HUES6 (cell line): ENCODE measurements around the gene DAD1.
"Not testable (repeated sequence)": the region's sequence is repeated elsewhere in the genome, so short reads cannot be mapped to it uniquely, and the experiment has no call there.

Experiments
- H3K27ac ChIP-seq: 2 replicates; pipeline ENCODE4 v1.7.0; 2013; ENCODE audit warnings: low read depth, mild to moderate bottlenecking, low read length, inconsistent platforms
- H3K27me3 ChIP-seq: 2 replicates; pipeline ENCODE4 v1.6.1; 2013; ENCODE audit warnings: low read length; ENCODE audit not compliant: control insufficient read depth, insufficient read depth
- H3K36me3 ChIP-seq: 2 replicates; pipeline ENCODE4 v1.6.1; 2013; ENCODE audit warnings: low read length; ENCODE audit not compliant: control insufficient read depth, insufficient read depth
- H3K4me1 ChIP-seq: 2 replicates; pipeline ENCODE4 v1.6.1; 2013; ENCODE audit warnings: low read length; ENCODE audit not compliant: control insufficient read depth, insufficient read depth
- H3K4me3 ChIP-seq: 2 replicates; pipeline ENCODE4 v1.5.1; 2013; ENCODE audit warnings: low read depth, low read length
- H3K9ac ChIP-seq: one replicate; pipeline ENCODE4 v1.6.1; 2013; ENCODE audit warnings: mild to moderate bottlenecking, low read length
- H3K9me3 ChIP-seq: 2 replicates; pipeline ENCODE4 v1.6.1; 2013; ENCODE audit warnings: low read depth, low read length; ENCODE audit not compliant: control insufficient read depth, insufficient read depth

Gene DAD1

DNA sequence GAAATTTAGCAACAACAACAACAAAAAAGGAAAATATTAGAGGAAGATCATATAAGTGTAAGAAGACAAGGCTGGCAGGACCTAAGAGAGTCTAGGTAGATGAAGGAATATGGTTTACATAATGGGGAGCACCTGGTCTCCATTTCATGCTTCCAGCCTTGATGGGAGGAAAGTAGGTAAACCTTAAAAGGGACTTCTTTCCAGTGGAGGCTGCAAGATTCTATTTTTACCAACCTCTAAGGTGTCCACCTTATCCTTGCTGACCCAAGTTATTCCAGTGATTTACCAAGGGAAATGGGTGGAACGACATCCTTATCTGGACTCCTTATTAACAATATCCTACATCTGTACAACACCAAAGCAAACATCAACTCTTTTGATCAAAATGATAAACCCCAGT, 30.0 kb downstream of the DAD1 start:
- Histone ChIP-seq H3K4me1 (peaks cover 41% of the 10 kb centered on the region), H3K9me3 (no peaks in the 10 kb centered on the region), H3K27ac (no peak overlapping the region), H3K9ac (no peak overlapping the region), H3K4me3 (no peak overlapping the region), H3K36me3 (peaks cover 5% of the 10 kb centered on the region), H3K27me3 (no peaks in the 10 kb centered on the region)

DNA sequence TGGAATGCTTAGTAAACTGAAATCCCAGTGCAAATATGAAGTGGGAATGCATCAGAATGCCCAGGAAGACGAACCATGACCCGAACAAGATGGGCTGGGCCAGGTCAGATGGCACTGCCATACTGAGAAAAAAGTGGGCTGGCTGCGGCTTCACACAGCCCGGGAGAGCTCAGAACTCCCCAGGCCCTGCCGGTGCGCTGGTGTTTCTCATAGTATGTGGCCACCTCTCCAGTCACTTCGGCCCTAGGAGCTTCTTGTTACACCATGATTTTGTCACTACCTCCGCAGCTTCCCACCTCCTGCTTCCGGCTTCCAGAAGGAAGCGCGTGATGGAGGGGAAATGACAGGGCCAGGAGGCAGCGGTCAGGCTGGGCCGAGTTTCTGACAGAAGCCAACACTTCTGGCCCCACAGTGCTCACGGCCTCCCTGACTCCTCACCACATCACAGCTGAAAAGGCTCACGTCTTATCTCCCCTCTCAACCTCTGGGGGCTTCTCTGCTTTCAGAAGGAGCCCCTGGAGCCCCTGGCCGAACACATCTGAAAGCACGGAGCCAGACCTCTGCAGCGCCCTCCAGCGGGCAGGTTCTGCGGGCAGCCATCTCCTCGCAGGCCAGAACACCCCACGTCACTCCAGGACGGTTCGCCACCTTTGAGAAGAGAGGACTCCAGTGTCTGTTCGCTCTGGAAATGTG, 30.7 kb downstream of the DAD1 start:
- no peak overlapping the region for H3K4me3 ChIP-seq
- no peaks in the 10 kb centered on the region for H3K27me3 ChIP-seq
- no peaks in the 10 kb centered on the region for H3K9me3 ChIP-seq
- peaks cover 41% of the 10 kb centered on the region for H3K4me1 ChIP-seq
- no peaks in the 10 kb centered on the region for H3K36me3 ChIP-seq
- no peak overlapping the region for H3K27ac ChIP-seq
- no peak overlapping the region for H3K9ac ChIP-seq

DNA sequence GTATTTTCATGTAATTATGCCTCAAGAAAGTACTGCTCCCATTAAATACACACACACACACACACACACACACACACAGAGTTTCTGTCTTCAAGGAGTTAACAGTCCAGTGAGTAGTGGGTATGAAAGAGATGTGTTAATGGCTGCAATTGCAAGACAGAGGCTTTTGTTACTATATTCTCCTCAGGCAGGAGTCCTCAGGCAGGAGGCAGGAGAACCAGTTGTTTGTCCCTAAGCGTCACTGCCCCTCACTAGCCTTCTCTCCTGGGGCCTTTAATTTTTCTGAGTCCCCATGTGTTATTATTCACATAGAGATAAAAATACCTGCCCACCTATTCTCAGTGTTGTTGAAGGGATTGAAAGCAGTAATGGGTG, 31.2 kb downstream of the DAD1 start:
- Histone ChIP-seq H3K27me3 (no peaks in the 10 kb centered on the region), H3K4me3 (no peak overlapping the region), H3K27ac (no peak overlapping the region), H3K9ac (no peak overlapping the region), H3K9me3 (no peaks in the 10 kb centered on the region), H3K4me1 (peaks cover 41% of the 10 kb centered on the region), H3K36me3 (no peaks in the 10 kb centered on the region)

DNA sequence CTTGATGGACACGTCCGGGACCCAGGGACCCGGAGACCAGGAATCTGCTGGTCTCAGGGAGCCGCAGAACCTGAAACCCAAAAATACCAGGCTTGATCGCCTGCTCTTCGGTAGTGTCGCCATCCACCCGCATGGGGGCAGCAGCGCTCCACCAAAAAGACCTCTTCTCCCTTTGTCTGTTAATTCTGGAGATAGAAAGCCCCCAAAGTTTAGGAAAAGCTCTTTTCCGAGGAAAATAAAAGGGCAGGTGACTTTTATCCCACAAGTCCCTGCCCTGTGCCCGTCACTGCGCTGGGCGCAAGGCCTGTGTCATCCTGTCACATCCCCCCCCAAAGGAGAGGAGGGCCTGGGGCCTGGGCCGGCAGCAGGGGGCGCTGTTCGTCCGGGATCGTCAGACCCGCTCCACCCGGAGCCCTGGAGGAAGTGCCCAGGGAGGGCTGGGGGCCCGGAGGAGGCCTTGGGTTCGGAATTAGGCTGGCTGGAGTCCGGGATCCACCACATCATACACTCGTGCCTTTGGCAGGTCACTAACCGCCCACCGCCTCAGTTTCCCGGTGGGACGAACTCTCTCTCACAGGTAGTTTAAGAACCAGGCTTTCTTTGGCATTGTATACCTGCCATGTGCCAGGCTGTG, 31.9 kb downstream of the DAD1 start:
- no peaks in the 10 kb centered on the region for H3K9me3 ChIP-seq
- H3K27me3 ChIP-seq, result no peaks in the 10 kb centered on the region
- peak overlapping the region; percentile 46 for H3K4me3 ChIP-seq
- H3K9ac ChIP-seq, result peak overlapping the region; percentile 12
- H3K36me3 ChIP-seq, result no peaks in the 10 kb centered on the region
- peaks cover 44% of the 10 kb centered on the region for H3K4me1 ChIP-seq
- peak overlapping the region; percentile 69 for H3K27ac ChIP-seq

DNA sequence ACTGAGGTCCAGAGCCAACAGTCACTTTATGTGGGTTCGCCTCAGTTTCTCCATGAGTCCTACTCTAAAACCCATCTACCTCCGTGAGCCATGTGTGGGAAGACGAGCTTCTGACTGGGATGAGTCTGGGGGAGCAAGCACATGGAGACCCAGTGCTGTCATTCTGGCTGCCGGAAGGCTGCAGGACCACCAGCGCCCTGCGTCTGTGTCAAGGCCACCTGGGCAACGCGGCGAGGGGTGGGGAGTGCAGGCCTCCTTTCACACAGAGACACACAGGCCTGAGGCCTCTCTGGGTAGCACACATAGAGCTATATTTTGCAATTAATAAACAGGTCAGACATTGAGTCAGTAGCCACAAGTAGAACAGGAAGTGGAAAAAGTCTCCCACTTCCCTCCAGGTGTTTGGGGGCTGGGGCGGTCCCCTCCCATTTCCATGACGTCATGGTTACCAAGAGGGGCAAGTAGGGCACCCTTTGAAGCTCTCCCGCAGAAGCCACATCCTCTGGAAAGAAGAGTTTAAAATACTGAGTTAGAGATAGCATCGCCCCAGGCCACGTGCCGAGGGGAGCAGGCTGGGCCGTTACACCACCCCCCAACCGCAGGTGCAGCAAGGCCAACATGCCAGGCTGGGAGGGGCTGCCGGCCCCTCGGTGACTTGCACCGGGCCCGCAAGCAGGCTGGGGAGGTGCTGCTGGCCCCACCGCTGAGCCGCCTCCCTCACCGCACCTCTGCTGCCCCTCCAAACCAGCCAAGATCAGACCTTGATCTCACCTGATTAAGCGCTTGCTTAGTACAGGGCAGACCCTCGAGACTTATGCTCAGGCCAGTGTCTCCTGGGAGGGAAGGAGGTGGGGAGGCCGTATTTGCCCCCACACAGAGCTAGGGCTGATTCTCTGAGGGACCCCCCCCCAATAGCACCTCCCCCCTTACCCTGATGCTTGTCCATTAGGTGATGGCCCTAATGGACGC, 32.7 kb downstream of the DAD1 start:
- Histone ChIP-seq H3K36me3 (no peaks in the 10 kb centered on the region), H3K4me1 (peaks cover 41% of the 10 kb centered on the region), H3K9me3 (no peaks in the 10 kb centered on the region), H3K27me3 (no peaks in the 10 kb centered on the region), H3K27ac (no peak overlapping the region), H3K4me3 (no peak overlapping the region), H3K9ac (no peak overlapping the region)

DNA sequence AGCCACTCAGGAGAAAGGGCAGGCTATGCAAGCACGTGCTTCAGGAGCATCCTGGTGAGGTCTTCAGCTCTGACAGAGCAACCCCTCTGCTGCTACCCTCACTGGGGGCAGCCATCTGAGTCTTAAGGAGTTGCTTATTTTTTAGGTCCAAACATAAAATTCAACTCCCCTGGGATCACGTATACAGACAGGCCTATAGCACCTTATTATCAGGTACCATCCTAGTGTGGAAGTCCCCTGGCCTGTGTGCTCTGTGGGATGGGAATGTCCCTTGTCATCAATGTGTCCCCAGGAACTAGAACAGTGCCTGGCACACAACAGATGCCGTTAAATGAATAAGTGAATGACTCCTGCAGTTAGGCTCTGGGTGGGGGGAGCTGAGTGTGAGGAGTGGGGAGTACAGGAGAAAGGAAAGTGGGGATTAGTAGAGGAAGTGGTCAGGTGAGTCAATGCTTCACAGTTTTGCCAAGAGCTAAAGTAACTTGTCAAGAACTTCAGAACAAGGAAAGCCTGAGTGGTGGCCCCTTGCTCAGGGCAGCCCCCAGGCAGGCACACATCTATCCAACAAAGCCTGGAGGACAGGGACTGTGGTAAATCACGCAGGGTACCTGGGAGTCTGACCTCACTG, 33.5 kb downstream of the DAD1 start:
- no peaks in the 10 kb centered on the region for H3K27me3 ChIP-seq
- no peak overlapping the region for H3K4me3 ChIP-seq
- H3K4me1 ChIP-seq, result peaks cover 42% of the 10 kb centered on the region
- no peak overlapping the region for H3K9ac ChIP-seq
- no peak overlapping the region for H3K27ac ChIP-seq
- H3K9me3 ChIP-seq, result no peaks in the 10 kb centered on the region
- no peaks in the 10 kb centered on the region for H3K36me3 ChIP-seq

DNA sequence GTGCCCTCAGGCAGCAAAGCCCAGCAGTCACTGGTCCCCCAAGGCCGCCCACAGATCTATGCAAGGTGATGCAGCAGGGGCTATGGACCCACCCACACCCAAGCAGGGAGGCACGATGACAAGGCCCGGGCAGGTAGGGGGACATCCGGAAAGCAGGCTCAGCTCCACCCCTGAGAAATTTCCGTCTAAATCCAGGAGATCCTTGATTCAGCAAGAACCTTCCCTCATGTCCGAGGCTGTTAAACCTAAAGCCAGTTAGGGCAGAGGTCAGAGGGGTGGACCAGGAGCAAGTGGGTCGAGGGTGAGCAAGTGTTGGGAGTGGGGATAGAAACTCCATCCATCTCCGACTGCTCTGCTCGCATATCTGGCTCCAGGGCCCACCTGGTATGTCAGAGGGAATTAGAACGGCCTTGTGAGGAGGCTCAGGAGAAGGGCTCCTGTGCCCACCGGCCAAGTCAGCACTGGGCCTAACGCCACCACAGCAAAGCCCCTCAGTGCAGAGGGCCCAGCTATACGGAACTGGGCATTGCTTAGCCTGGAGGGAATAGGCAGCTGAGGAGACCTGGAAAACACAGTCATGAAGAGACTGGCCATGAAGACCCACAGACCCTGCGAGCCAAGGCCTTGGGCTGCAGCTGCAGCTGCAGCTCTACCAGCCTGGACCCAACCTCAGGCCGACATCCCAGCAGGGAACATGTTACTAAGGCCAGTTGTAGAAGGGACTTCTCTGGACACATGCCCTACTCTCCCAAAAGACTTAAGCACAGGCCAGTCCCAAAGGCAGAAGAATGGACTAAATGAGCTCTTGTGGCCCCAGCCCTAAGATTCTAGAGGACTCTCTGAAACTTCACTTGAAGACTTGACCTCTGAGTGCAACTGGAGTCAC, 34.3 kb downstream of the DAD1 start:
- H3K9me3 ChIP-seq, result no peaks in the 10 kb centered on the region
- H3K4me3 ChIP-seq, result no peak overlapping the region
- H3K9ac ChIP-seq, result no peak overlapping the region
- peaks cover 49% of the 10 kb centered on the region for H3K4me1 ChIP-seq
- H3K27me3 ChIP-seq, result no peaks in the 10 kb centered on the region
- no peak overlapping the region for H3K27ac ChIP-seq
- no peaks in the 10 kb centered on the region for H3K36me3 ChIP-seq

DNA sequence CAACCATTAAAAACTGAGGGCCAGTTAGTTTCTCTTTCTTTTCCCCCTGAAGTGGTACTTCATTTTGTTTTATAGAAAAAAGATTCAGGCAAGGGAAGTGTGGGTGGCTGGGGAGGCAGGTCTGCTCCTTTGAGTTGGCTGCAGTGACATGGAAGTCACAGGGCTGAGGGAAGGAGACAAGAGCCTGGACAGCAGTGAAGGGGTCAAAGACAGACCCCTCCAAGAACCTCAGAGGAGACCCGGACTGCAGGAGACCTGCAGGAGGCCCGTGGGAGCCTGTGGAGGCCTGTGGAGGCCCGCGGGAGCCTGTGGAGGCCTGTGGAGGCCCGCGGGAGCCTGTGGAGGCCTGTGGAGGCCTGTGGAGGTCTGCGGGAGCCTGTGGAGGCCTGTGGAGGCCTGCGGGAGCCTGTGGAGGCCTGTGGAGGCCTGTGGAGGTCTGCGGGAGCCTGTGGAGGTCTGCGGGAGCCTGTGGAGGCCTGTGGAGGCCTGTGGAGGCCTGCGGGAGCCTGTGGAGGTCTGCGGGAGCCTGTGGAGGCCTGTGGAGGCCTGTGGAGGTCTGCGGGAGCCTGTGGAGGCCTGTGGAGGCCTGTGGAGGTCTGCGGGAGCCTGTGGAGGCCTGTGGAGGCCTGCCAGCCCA, 35.0 kb downstream of the DAD1 start:
- H3K9me3 ChIP-seq, H3K36me3 ChIP-seq, H3K4me3 ChIP-seq, H3K9ac ChIP-seq, H3K27ac ChIP-seq, H3K27me3 ChIP-seq: not testable (repeated sequence)
- H3K4me1 ChIP-seq, result peaks cover 45% of the 10 kb centered on the region

DNA sequence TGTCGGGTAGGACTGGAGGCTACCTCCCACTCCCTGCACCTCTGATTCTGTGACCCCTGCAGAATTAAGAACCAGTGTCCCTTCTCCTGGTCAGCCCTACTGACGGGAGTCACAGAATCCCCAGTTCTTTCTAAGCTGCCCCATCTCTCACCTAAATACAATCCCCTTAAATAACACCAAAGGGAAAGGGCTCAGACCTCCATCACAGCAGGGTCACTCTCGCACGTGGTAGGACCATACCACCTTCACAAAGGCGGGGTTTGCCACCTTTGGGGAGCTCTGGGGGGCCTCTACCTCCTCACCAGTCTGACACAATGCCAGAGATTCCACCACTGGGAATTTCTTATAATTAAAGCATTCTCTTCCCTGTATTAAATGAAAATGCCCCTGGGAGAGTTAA, 35.6 kb downstream of the DAD1 start:
- peaks cover 44% of the 10 kb centered on the region for H3K4me1 ChIP-seq
- no peaks in the 10 kb centered on the region for H3K9me3 ChIP-seq
- no peak overlapping the region for H3K9ac ChIP-seq
- no peaks in the 10 kb centered on the region for H3K27me3 ChIP-seq
- H3K36me3 ChIP-seq, result no peaks in the 10 kb centered on the region
- H3K4me3 ChIP-seq, result no peak overlapping the region
- H3K27ac ChIP-seq, result no peak overlapping the region

DNA sequence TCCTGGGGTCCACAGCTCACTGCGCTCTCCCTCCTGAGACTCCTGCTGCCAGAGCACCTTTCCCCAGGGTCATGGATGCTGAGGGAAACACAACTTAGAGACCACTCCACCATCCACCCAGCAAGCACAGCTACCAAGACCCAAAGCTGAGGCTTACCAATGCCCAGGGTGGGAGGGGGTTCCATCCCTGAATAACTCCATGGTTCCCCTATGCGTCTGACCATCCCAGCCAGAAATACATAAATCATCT, 36.3 kb downstream of the DAD1 start:
- Histone ChIP-seq H3K9me3 (no peaks in the 10 kb centered on the region), H3K36me3 (no peaks in the 10 kb centered on the region), H3K4me3 (no peak overlapping the region), H3K9ac (no peak overlapping the region), H3K27ac (no peak overlapping the region), H3K27me3 (no peaks in the 10 kb centered on the region), H3K4me1 (peaks cover 37% of the 10 kb centered on the region)
